ENCODE results near the gene CLCN5. TPM values are rescaled to one million over a fixed set of nuclear protein-coding genes. Genes with fewer than 3 reads are reported as not detected.

The CLCN5 gene
- total RNA-seq = 1 to 10 TPM; 2.5 to 2.9 TPM

DNA sequence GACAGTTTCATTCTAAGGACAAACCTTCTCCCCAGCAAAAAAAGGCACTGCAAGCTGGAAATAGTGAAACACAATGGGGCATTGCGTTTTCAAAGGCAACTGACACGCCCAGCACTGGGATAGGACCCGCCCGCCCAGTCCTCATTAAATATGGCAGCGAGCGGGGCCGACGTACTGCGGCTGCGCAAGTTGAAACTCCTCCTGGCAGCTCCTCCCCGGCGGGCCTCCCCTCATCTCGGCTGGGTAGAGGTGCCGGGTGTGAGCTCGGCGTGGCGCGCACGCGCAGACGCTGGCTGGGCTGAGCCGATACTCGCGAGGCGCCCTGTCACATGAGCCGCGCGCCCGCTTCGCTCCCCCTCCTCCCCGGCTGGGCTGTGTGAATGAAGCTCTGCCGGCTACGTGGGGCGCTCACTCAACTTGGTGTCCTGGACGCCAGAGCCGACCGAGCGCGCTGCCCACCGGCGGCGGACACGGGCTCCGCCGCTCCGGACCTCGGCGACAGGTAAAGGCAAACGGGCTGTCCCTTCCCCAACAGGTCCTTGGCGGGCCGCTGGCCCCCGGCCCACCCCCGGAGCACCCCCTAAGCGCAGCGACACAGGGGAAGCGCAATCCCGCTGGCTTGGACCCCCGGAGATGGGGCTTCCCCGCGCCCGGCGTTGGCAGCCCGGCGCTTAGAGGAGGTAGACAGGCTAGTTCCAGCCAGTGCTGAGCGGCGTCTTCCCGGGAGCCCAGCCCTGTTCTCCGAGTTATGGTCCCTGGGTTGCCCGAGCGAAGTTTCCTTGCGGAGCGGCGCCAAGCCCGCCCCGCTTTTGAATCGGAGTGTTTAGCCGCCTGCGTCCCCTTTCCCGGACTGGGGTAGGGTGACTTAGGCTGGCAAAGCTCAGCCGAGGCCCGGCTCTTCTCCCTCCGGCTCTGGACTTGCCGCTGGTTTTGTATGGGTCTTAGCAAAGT, at the start of gene CLCN5:
CLCN5 (plus strand) TSS at position 306 of the 951 bp plus-strand sequence. CDS start 2,703 bp downstream, outside the sequence.
- intact Hi-C loops (cut with micrococcal nuclease) = loop anchor here (1.0 to 2.0 kb wide), 2 partner anchors 43 to 282 kb away; partner anchors contain the start of genes CCNB3 and USP27X
- Mint-ChIP-seq H3K27me3 (no peaks in the 10 kb centered on the region), H3K27ac (peak within 1 kb of the TSS; percentile 49), H3K4me3 (peak within 1 kb of the TSS; percentile 71), H3K9me3 (no peaks in the 10 kb centered on the region), H3K36me3 (peaks cover 7% of the 10 kb centered on the region), H3K4me1 (ENCODE audit: low read depth) (peaks cover 12% of the 10 kb centered on the region)
- ChIA-PET CTCF (interaction anchor here (0.6 to 5.6 kb wide), 3 partner anchors 39 to 283 kb away, joined by 3 to 41 read pairs (median 5); partner anchors contain the start of genes CCNB3 and USP27X), POLR2A (no interaction called here)
- peak; percentile 95 for DNase-seq

DNA sequence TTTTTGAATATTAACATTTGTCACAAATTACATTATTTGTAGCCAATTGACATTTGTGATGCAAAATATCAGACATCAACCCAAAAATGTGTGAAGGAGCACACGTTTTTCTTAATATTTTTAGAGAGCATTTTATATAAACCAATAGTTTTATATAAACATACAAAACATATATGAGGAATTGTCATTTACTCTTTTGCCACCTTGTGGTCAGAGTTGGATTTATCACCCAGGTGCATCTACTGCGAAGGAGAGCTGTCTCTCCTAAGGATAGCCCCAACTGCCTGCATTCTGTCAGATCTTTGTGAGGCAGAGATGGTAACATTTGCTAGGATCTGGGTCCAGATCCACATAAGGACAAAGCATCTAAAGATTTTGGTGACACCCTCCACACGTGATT, 45.6 kb upstream of the CLCN5 start:
- H3K4me3 Mint-ChIP-seq = no peak overlapping the region
- peak; percentile 11 for DNase-seq
- H3K9me3 Mint-ChIP-seq = no peaks in the 10 kb centered on the region
- intact Hi-C loops (cut with micrococcal nuclease) = loop anchor here (1.0 to 5.0 kb wide), 3 partner anchors 36 to 684 kb away; no protein-coding TSS in a partner anchor
- no peak overlapping the region for H3K27ac Mint-ChIP-seq
- peaks cover 30% of the 10 kb centered on the region for H3K4me1 Mint-ChIP-seq (ENCODE audit: low read depth)
- ChIA-PET POLR2A (no interaction called here), CTCF (interaction anchor here (0.9 kb wide), 2 partner anchors 30 to 36 kb away, joined by 3 read pairs; no protein-coding TSS in a partner anchor)
- no peaks in the 10 kb centered on the region for H3K36me3 Mint-ChIP-seq
- no peaks in the 10 kb centered on the region for H3K27me3 Mint-ChIP-seq

DNA sequence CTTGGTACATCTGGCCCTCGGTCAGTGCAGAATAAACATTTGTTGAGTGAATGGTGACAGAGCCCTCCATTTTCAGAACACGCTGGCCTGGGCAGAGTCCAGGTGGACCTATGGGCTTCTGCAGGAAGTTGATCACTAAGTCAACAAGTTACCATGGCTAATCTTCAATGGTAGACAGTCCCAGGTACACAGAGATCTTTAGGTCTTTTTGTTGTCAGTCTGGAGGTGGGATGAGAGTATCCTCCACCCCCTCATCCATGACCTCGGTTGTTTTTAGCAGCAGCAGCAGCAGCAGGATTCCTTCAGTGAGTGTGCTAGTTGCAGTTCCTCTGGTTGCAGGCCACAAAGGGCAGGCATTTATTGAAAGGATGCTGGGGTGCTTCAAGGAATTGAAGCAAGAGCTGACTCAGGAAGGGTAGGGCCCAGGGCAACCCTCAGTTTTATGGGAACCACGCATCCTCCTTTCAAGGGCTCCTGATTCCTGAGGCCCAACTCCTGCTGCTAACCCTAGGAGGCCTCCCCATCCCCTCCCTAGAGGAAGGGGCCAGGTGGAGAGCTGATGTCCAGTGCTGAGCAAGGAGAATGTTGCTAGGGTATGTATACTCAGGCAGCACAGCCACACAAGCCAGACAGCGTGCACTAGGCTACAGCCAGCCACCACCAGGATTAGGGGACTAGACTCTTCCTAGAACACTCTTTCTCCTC, 44.8 kb upstream of the CLCN5 start:
- CTCF ChIA-PET = interaction anchor here (0.9 to 2.0 kb wide), 3 partner anchors 29 to 42 kb away, joined by 3 to 8 read pairs (median 3); no protein-coding TSS in a partner anchor
- DNase-seq = no peak
- Mint-ChIP-seq H3K4me1 (ENCODE audit: low read depth) (peaks cover 31% of the 10 kb centered on the region), H3K9me3 (no peaks in the 10 kb centered on the region), H3K27me3 (no peaks in the 10 kb centered on the region), H3K4me3 (no peak overlapping the region), H3K27ac (no peak overlapping the region), H3K36me3 (no peaks in the 10 kb centered on the region)
- POLR2A ChIA-PET = no interaction called here
- intact Hi-C loops (cut with micrococcal nuclease) = loop anchor here (1.0 to 5.0 kb wide), 3 partner anchors 37 to 685 kb away; no protein-coding TSS in a partner anchor

DNA sequence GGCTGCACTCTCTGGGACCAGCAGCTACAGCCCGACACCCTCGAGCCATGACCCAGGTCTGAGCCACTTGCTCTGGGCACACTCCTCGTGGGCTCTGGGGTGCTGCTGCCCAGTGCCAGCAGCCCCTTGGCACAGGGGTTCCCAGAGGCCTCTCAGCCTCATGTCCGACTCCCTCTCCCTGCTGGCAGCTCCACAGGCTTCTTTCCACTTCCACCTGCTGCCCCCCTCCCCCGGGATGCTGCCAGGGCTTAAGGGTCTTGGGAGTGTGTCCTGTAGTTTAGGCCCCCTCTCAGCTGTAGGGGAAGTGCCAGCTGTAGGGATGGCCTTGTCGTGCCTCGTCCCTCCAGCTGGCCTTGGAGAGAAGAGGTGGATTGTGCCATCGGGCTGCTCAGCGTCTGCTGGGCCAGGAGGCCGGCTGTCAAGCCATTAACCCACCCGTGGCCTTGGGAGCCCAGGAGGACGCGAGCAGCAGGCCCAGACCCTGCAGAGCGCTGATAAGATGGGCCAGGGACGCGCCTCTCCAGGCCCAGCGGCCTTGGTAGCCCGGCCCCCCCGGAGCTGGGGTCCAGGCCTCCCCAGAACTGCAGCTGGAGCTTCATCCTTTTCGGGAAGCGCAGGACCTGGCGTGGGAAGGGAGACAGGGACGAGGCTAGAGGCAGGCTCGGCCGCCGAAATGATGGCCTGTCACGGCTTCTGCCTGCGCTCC, 44.1 kb upstream of the CLCN5 start:
- intact Hi-C loops (cut with micrococcal nuclease) = loop anchor here (5.0 kb wide), 2 partner anchors 116 to 686 kb away; no protein-coding TSS in a partner anchor
- Mint-ChIP-seq H3K4me1 (ENCODE audit: low read depth) (peaks cover 33% of the 10 kb centered on the region), H3K27me3 (no peaks in the 10 kb centered on the region), H3K27ac (no peak overlapping the region), H3K36me3 (no peaks in the 10 kb centered on the region), H3K9me3 (no peaks in the 10 kb centered on the region), H3K4me3 (peak overlapping the region; percentile 66)
- DNase-seq = no peak
- ChIA-PET POLR2A (no interaction called here), CTCF (interaction anchor here (2.0 kb wide), 1 partner anchor 41 kb away, joined by 8 read pairs; no protein-coding TSS in a partner anchor)

DNA sequence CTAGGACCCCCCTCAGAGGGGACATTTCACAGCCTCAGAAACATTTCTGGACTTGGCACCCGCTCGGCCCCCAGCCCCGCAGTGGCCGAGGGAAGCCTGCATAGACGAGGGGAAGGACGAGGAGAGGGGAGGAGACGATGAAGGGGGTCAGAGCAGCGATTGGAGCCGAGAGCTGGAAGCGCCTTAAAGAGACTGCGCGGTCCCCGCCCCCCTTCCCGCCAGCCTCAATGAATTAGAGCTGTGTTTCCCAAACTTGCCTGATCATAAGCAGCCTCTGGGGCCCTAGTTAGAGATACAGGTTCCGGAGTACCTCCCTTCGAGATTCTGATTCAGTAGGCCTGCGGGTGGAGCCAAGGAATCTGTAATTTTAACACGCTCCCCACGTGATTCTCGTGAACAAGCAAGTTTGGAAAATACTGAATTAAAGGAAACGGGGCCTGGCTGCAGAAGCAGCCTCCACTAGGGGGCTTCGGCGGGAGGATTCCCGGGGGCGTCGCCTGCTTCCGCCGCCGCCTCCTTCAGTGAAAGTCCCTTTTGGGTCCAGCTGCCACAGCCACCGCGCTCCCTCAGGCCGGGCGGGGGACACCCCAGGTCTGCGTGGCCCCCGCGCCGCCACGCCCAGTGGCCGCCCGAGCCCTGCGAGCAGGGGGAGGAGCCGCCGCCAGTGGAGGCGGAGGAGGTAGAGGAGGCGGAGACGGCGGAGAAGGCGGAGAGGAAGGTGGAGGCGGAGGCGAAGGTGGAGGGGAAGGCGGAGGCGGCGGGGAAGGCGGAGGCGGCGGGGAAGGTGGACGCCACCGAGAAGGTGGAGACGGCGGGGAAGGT, 43.4 kb upstream of the CLCN5 start, which contains the start of gene USP27X:
USP27X (plus strand) TSS at position 651 of the 822 bp plus-strand sequence. CDS start 824 bp downstream, outside the sequence.
- Mint-ChIP-seq H3K36me3 (peaks cover under 1% of the 10 kb centered on the region), H3K4me3 (peak within 1 kb of the TSS; percentile 74), H3K27me3 (no peaks in the 10 kb centered on the region), H3K27ac (peak within 1 kb of the TSS; percentile 65), H3K9me3 (no peaks in the 10 kb centered on the region), H3K4me1 (ENCODE audit: low read depth) (peaks cover 34% of the 10 kb centered on the region)
- POLR2A ChIA-PET = no interaction called here
- peak; percentile 78 for DNase-seq
- intact Hi-C loops (cut with micrococcal nuclease) = loop anchor here (1.0 to 5.0 kb wide), 3 partner anchors 43 to 687 kb away; partner anchors contain the start of gene CLCN5
- CTCF ChIA-PET = interaction anchor here (1.5 to 2.0 kb wide), 2 partner anchors 41 to 44 kb away, joined by 5 to 8 read pairs; partner anchors contain the start of gene CLCN5

DNA sequence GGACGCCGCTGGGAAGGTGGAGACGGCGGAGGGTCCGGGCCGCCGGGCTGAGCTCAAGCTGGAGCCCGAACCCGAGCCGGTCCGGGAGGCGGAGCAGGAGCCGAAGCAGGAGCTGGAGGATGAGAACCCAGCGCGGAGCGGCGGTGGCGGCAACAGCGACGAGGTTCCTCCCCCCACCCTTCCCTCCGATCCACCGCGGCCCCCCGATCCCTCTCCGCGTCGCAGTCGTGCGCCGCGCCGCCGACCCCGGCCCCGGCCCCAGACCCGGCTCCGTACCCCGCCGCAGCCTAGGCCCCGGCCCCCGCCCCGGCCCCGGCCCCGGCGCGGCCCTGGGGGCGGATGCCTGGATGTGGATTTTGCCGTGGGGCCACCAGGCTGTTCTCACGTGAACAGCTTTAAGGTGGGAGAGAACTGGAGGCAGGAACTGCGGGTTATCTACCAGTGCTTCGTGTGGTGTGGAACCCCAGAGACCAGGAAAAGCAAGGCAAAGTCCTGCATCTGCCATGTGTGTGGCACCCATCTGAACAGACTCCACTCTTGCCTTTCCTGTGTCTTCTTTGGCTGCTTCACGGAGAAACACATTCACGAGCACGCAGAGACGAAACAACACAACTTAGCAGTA, 42.6 kb upstream of the CLCN5 start:
- Mint-ChIP-seq H3K27ac (peak overlapping the region; percentile 42), H3K4me3 (peak overlapping the region; percentile 74), H3K4me1 (ENCODE audit: low read depth) (peaks cover 36% of the 10 kb centered on the region), H3K36me3 (peaks cover 2% of the 10 kb centered on the region), H3K9me3 (no peaks in the 10 kb centered on the region), H3K27me3 (no peaks in the 10 kb centered on the region)
- DNase-seq = no peak
- CTCF ChIA-PET = interaction anchor here (1.5 to 2.0 kb wide), 2 partner anchors 40 to 43 kb away, joined by 5 to 8 read pairs; partner anchors contain the start of gene CLCN5
- POLR2A ChIA-PET = no interaction called here
- intact Hi-C loops (cut with micrococcal nuclease) = loop anchor here (1.0 to 5.0 kb wide), 3 partner anchors 43 to 687 kb away; partner anchors contain the start of gene CLCN5

DNA sequence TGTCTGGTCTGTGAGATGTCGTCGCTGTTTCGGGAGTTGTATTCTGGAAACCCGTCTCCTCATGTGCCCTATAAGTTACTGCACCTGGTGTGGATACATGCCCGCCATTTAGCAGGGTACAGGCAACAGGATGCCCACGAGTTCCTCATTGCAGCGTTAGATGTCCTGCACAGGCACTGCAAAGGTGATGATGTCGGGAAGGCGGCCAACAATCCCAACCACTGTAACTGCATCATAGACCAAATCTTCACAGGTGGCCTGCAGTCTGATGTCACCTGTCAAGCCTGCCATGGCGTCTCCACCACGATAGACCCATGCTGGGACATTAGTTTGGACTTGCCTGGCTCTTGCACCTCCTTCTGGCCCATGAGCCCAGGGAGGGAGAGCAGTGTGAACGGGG, 41.7 kb upstream of the CLCN5 start:
- peaks cover 36% of the 10 kb centered on the region for H3K4me1 Mint-ChIP-seq (ENCODE audit: low read depth)
- no peak overlapping the region for H3K27ac Mint-ChIP-seq
- POLR2A ChIA-PET = no interaction called here
- peaks cover 2% of the 10 kb centered on the region for H3K36me3 Mint-ChIP-seq
- no peaks in the 10 kb centered on the region for H3K9me3 Mint-ChIP-seq
- H3K27me3 Mint-ChIP-seq = no peaks in the 10 kb centered on the region
- DNase-seq = no peak
- intact Hi-C loops (cut with micrococcal nuclease) = no loop called here
- H3K4me3 Mint-ChIP-seq = no peak overlapping the region
- CTCF ChIA-PET = interaction anchor here (1.5 to 1.9 kb wide), 2 partner anchors 38 to 42 kb away, joined by 5 to 8 read pairs; partner anchors contain the start of gene CLCN5

DNA sequence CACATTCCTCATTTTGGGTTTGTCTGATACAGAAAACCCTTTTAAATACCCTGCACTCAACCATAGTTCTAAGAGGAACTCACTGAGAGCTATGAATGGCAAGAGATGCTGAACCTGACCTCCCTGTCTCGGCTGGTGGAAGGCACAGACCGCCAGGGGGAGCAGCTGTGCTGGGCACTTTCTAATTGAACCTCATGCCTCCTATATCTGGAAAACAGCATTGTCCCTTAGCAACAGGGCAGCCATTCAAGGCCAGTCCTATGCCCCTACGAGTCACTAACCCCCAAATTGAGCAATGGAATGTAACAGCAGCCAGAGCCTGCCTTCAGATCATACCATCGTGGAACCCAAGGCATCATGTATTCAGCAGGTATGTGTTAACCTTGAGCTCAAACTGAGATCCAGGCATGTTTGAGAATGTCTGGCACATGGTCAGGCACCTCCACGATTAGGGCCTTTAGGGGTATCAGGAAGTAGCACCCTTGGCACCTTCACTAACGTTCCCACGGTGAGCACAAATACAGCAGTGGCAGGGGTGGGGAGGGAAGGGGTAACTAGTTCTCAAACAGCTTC, 38.0 kb upstream of the CLCN5 start:
- no peaks in the 10 kb centered on the region for H3K9me3 Mint-ChIP-seq
- peak; percentile 67 for DNase-seq
- intact Hi-C loops (cut with micrococcal nuclease) = no loop called here
- H3K36me3 Mint-ChIP-seq = peaks cover 2% of the 10 kb centered on the region
- no peak overlapping the region for H3K27ac Mint-ChIP-seq
- POLR2A ChIA-PET = no interaction called here
- CTCF ChIA-PET = interaction anchor here (1.1 to 3.1 kb wide), 10 partner anchors 9 to 1910 kb away, joined by 3 to 41 read pairs (median 4); partner anchors contain the start of gene CLCN5
- H3K4me1 Mint-ChIP-seq (ENCODE audit: low read depth) = peaks cover 23% of the 10 kb centered on the region
- no peaks in the 10 kb centered on the region for H3K27me3 Mint-ChIP-seq
- no peak overlapping the region for H3K4me3 Mint-ChIP-seq

DNA sequence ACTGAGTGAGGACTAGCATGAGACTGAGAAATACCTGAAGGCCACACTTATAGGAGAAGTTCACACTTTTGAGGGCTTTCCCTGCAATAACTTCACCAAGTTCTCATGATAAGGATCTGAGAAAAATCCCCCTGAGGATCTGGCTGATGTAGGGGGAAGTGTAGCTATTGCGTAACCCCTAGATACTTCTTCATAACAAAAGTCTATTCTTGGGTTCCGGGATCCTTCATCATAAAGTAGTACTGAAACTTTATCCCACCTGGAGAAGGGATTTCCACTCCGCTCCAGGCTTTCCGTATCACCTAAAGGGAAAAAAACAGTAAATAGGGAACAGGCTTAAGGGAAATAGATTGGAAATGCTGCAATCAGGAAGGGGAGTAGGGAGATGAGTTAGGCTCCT, 29.9 kb upstream of the CLCN5 start:
- ChIA-PET POLR2A (no interaction called here), CTCF (interaction anchor here (0.9 kb wide), 1 partner anchor 9 kb away, joined by 3 read pairs; no protein-coding TSS in a partner anchor)
- Mint-ChIP-seq H3K4me1 (ENCODE audit: low read depth) (no peaks in the 10 kb centered on the region), H3K36me3 (peaks cover 5% of the 10 kb centered on the region), H3K9me3 (peaks cover 10% of the 10 kb centered on the region), H3K27me3 (peaks cover 9% of the 10 kb centered on the region), H3K4me3 (no peak overlapping the region), H3K27ac (no peak overlapping the region)
- DNase-seq = no peak
- intact Hi-C loops (cut with micrococcal nuclease) = no loop called here

DNA sequence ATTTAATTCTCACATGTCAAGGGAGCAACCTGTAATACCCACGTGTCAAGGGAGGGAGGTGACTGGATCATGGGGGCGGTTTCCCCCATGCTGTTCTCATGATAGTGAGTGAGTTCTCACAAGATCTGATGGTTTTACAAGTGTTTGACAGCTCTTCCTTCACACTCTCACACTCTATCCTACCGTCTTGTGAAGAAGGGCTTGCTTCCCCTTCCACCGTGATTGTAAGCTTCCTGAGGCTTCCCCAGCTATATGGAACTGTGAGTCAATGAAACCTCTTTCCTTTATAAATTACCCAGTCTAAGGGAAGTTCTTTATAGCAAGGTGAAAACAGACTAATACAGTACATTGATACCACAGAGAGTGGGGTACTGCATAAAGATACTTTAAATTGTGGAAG, 25.4 kb upstream of the CLCN5 start:
- H3K9me3 Mint-ChIP-seq = peaks cover 14% of the 10 kb centered on the region
- H3K4me3 Mint-ChIP-seq = no peak overlapping the region
- no peak overlapping the region for H3K27ac Mint-ChIP-seq
- no peaks in the 10 kb centered on the region for H3K4me1 Mint-ChIP-seq (ENCODE audit: low read depth)
- no peak for DNase-seq
- peaks cover 5% of the 10 kb centered on the region for H3K36me3 Mint-ChIP-seq
- H3K27me3 Mint-ChIP-seq = peaks cover 9% of the 10 kb centered on the region
- POLR2A ChIA-PET = no interaction called here
- intact Hi-C loops (cut with micrococcal nuclease) = no loop called here
- CTCF ChIA-PET = no interaction called here

Measured in activated CD4-positive, alpha-beta memory T cell treated with anti-CD3 and anti-CD28 coated beads for 36 hours (primary cell).